ENCODE measurements around the gene GZMH.

- TF ChIP-seq POLR2A (IDR thresholded peaks at IDR 0.05), result no peak
- no peak for TF ChIP-seq CTCF (IDR thresholded peaks at IDR 0.05)
Observed at GRCh38 chr14:24631749-24632335, 22.4 kb upstream of the GZMH start.

Data from esophagus squamous epithelium (tissue), 4 donors.